OCI-LY7 (cell line): ENCODE results near the gene GRK6.
"Not testable (repeated sequence)": the region's sequence is repeated elsewhere in the genome, so short reads cannot be mapped to it uniquely, and the experiment has no call there.

Source experiments
- EZH2phosphoT487 ChIP-seq: fragments of 200-600 bp; sonication (generic); IDR thresholded peaks from 2 replicates; pipeline ENCODE4 v1.6.1; 2018; ENCODE audit warnings: low read depth, borderline replicate concordance, mild to moderate bottlenecking, mixed run types, antibody characterized with exemption, low read length, moderate library complexity, mixed read lengths
- TF ChIP-seq, protein P1 (sequence below): fragments of 200-600 bp; sonication (generic); conservative IDR thresholded peaks from 2 replicates; pipeline ENCODE4 v1.5.1; 2014; ENCODE audit warnings: mild to moderate bottlenecking, antibody characterized with exemption, low read length, moderate library complexity, mixed read lengths

DNA sequence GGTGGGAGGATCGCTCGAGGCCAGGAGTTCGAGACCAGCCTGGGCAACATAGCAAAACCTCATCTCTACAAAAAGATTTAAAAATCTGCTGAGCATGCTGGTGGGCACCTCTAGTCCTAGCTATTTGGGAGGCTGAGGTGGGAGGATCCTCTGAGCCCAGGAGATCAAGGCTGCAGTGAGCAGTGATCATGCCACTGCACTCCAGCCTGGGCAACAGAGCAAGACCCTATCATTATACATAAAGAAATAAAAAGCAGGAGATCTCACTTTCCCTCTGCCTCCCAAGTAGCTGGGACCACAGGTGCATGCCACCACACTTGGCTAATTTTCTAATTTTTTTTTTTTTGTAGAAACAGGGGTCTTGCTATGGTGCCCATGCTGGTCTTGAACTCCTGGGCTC, 59.3 kb downstream of the GRK6 start:
- TF ChIP-seq, protein P1, sequence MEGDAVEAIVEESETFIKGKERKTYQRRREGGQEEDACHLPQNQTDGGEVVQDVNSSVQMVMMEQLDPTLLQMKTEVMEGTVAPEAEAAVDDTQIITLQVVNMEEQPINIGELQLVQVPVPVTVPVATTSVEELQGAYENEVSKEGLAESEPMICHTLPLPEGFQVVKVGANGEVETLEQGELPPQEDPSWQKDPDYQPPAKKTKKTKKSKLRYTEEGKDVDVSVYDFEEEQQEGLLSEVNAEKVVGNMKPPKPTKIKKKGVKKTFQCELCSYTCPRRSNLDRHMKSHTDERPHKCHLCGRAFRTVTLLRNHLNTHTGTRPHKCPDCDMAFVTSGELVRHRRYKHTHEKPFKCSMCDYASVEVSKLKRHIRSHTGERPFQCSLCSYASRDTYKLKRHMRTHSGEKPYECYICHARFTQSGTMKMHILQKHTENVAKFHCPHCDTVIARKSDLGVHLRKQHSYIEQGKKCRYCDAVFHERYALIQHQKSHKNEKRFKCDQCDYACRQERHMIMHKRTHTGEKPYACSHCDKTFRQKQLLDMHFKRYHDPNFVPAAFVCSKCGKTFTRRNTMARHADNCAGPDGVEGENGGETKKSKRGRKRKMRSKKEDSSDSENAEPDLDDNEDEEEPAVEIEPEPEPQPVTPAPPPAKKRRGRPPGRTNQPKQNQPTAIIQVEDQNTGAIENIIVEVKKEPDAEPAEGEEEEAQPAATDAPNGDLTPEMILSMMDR = not testable (repeated sequence)
- not testable (repeated sequence) for TF ChIP-seq EZH2phosphoT487
